Kidney (tissue), 22 donors: ENCODE results near the gene ZSCAN4. TPM values are rescaled to one million over a fixed set of nuclear protein-coding genes. Genes with fewer than 3 reads are reported as not detected.

Source experiments
- DNase-seq, 5 donors: peaks; one replicate each; pipeline ENCODE4 v3.0.0-alpha.2; 2013 to 2020
- FAIRE-seq: peaks from 2 replicates; lab custom pipeline; 2012; peaks lifted over from hg19 to GRCh38; lab: Jason Lieb, UNC
- H3K27ac ChIP-seq, 2 donors: one replicate each; pipeline ENCODE4 v1.7.0; 2013; ENCODE audit warnings: low read depth in 2 of 2, low read length in 2 of 2, inconsistent platforms in 1 of 2
- H3K27me3 ChIP-seq: one replicate; pipeline ENCODE4 v1.7.1; 2013; ENCODE audit warnings: low read length, inconsistent platforms; ENCODE audit not compliant: control insufficient read depth, insufficient read depth
- H3K36me3 ChIP-seq, 3 donors: one replicate each; pipeline versions ENCODE4 v1.7.0 to v1.7.1; 2013; ENCODE audit warnings: low read length in 3 of 3, control low read depth in 1 of 3, inconsistent platforms in 1 of 3; ENCODE audit not compliant: insufficient read depth in 3 of 3, control insufficient read depth in 2 of 3
- H3K4me1 ChIP-seq, 3 donors: one replicate each; pipeline versions ENCODE4 v1.7.0 to v1.7.1; 2013; ENCODE audit warnings: low read length in 3 of 3, inconsistent platforms in 1 of 3, low read depth in 1 of 3; ENCODE audit not compliant: control insufficient read depth in 2 of 3, insufficient read depth in 2 of 3
- H3K4me3 ChIP-seq, 3 donors: one replicate each; pipeline versions ENCODE4 v1.7.0 to v1.8.1; 2013; ENCODE audit warnings: low read length in 3 of 3, control low read depth in 1 of 3, inconsistent platforms in 1 of 3
- H3K9ac ChIP-seq, 3 donors: one replicate each; pipeline versions ENCODE4 v1.7.0 to v1.7.1; 2013; ENCODE audit warnings: low read length in 3 of 3, control low read depth in 1 of 3, inconsistent platforms in 1 of 3
- H3K9me3 ChIP-seq, 3 donors: one replicate each; pipeline versions ENCODE4 v1.7.0 to v1.7.1; 2013; ENCODE audit warnings: low read length in 3 of 3, control low read depth in 1 of 3, inconsistent platforms in 1 of 3; ENCODE audit not compliant: control insufficient read depth in 2 of 3, insufficient read depth in 1 of 3
- intact Hi-C: fragments of 100-400 bp; cut with DNase I; formaldehyde crosslinking; loops from one replicate; pipeline ENCODE4 v1.11.1; 2022
- long read RNA-seq, 10 donors: library from polyadenylated mRNA in 1 of 10; unstranded in 1 of 10; transcript quantifications; one replicate each; pipeline ENCODE4 v2.0.0 and lab custom pipeline, GENCODE V29; 2021 to 2026
- polyA plus RNA-seq: library from polyadenylated mRNA; stranded (reverse); fragments of 350-450 nt; fragmentation: Illumina TruSeq; extraction: RNeasy Lipid Tissue Mini Kit (QIAGEN cat#74804); gene quantifications from one replicate; pipeline ENCODE4 v1.2.3, GENCODE V29; 2014; ENCODE audit warnings: low read depth, low replicate concordance; ENCODE audit not compliant: insufficient read depth
- total RNA-seq: library from RNA; stranded (reverse); fragmentation: NEBNext Ultra II Directional; extraction: Animal tissue kit (Norgen Biotek cat#: 25700); gene quantifications from one replicate; pipeline ENCODE4 v1.2.1, GENCODE V29; 2021
- TF ChIP-seq, protein P1 (sequence below): IDR thresholded peaks from 3 replicates; pipeline ENCODE4 v1.5.1; 2012; ENCODE audit warnings: mild to moderate bottlenecking, moderate library complexity, borderline replicate concordance; ENCODE audit not compliant: insufficient read depth; ENCODE audit errors: extremely low read depth
- donor health status: control.
- donor health status: control.
- donor health status: control.
- donor health status: control.
- donor health status: control.
- donor health status: DM: yes; HTN: yes; CAD: no.
- donor health status: Normal renal cell carcinoma (clear cell type).

ZSCAN4 gene, protein sequence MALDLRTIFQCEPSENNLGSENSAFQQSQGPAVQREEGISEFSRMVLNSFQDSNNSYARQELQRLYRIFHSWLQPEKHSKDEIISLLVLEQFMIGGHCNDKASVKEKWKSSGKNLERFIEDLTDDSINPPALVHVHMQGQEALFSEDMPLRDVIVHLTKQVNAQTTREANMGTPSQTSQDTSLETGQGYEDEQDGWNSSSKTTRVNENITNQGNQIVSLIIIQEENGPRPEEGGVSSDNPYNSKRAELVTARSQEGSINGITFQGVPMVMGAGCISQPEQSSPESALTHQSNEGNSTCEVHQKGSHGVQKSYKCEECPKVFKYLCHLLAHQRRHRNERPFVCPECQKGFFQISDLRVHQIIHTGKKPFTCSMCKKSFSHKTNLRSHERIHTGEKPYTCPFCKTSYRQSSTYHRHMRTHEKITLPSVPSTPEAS
- total RNA-seq (not detected), polyA plus RNA-seq (not detected)
- long read RNA-seq, donor 1, result 0 reads
- long read RNA-seq, donor 2, result 0 reads
- long read RNA-seq, donor 3, result 0 reads
- long read RNA-seq, donor 4, result 0 reads
- long read RNA-seq, donor 5, result 0 reads
- long read RNA-seq, donor 6, result 0 reads
- long read RNA-seq, donor 7, result 0 reads
- long read RNA-seq, donor 8, result 0 reads
- long read RNA-seq, donor 9, result 0 reads
- long read RNA-seq, donor 10, result 0 reads

DNA sequence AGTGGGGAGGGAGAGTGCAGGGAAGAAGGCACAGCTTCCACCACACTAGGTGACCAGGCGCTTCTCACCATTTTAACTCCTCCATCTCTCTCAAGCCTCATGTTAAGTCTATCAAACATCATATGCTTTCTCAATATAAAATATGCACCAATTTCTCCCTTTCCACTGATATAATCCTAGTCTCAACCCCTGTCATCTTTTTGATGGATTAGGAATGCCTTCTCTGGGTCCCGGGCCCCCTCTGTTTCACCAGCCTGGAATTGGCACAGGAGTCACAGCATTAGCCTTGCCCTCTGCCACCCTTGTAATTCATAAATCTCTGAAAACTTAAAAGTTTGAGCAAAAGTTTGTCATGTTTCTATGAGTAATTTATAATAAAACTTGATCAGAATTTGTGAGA is at the start of gene ZSCAN4:
ZSCAN4 (plus strand) TSS at position 301 of the 400 bp plus-strand sequence. CDS start 7,211 bp downstream, outside the sequence.
- FAIRE-seq (no peak), DNase-seq (no peak)
- intact Hi-C loops, result no loop called here
- Histone ChIP-seq H3K9ac (no peak within 1 kb of the TSS), H3K4me3 (no peak within 1 kb of the TSS), H3K4me1 (no peaks in the 10 kb centered on the region), H3K9me3 (no peaks in the 10 kb centered on the region), H3K36me3 (no peaks in the 10 kb centered on the region), H3K27me3 (no peaks in the 10 kb centered on the region), H3K27ac (no peak within 1 kb of the TSS)
- TF ChIP-seq, protein P1, sequence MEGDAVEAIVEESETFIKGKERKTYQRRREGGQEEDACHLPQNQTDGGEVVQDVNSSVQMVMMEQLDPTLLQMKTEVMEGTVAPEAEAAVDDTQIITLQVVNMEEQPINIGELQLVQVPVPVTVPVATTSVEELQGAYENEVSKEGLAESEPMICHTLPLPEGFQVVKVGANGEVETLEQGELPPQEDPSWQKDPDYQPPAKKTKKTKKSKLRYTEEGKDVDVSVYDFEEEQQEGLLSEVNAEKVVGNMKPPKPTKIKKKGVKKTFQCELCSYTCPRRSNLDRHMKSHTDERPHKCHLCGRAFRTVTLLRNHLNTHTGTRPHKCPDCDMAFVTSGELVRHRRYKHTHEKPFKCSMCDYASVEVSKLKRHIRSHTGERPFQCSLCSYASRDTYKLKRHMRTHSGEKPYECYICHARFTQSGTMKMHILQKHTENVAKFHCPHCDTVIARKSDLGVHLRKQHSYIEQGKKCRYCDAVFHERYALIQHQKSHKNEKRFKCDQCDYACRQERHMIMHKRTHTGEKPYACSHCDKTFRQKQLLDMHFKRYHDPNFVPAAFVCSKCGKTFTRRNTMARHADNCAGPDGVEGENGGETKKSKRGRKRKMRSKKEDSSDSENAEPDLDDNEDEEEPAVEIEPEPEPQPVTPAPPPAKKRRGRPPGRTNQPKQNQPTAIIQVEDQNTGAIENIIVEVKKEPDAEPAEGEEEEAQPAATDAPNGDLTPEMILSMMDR, result no peak

DNA sequence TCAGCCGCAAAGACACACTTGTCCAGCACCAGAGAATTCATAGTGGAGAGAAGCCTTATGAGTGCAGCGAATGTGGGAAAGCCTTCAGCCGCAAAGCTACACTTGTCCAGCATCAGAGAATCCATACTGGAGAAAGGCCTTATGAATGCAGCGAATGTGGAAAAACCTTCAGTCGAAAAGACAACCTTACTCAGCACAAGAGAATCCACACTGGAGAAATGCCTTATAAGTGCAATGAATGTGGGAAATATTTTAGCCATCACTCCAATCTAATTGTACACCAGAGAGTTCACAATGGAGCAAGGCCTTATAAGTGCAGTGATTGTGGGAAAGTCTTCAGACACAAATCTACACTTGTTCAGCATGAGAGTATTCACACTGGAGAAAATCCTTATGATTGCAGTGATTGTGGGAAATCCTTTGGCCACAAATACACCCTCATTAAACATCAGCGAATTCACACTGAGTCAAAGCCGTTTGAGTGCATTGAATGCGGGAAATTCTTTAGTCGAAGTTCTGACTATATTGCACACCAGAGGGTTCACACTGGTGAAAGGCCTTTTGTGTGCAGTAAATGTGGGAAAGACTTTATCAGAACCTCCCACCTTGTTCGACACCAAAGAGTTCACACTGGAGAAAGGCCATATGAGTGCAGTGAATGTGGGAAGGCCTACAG is 47.9 kb upstream of the ZSCAN4 start:
- Histone ChIP-seq H3K9me3 (peaks cover 39 to 99% (median 59%) of the 10 kb centered on the region in 3 donors), H3K36me3 (peaks cover 57 to 81% (median 65%) of the 10 kb centered on the region in 3 donors), H3K27ac (no peak overlapping the region), H3K9ac (no peak overlapping the region), H3K27me3 (no peaks in the 10 kb centered on the region), H3K4me3 (peak overlapping the region in 2 of 3 donors; percentile 28 to 30), H3K4me1 (no peaks in the 10 kb centered on the region)
- DNase-seq (peak in 1 of 5 donors; percentile 19), FAIRE-seq (no peak)
- intact Hi-C loops, result no loop called here
- TF ChIP-seq, protein P1, result no peak

DNA sequence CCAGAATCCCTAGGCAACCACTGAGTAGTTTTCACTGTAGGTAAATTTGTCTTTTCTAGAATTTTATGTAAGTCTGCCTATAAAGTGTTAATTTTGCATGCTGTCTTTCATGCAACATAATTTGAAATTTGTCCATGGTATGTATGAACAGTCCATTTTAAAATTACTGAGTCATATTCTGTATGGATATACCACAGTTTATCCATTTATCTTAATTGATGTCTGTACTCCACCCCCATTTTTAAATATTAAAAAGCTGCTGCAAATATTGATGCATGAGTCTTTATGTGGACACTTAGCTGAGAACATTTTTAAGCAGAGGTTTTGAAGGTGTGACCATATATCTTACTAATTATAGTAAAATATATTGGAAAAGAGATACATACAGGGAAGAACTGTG is 45.6 kb upstream of the ZSCAN4 start:
- intact Hi-C loops, result no loop called here
- peaks cover 37 to 58% (median 44%) of the 10 kb centered on the region in 3 donors for H3K36me3 ChIP-seq
- TF ChIP-seq, protein P1, result no peak

More for the DNA sequence above, 45.6 kb upstream of the ZSCAN4 start:
- Histone ChIP-seq H3K27ac (no peak overlapping the region), H3K4me3 (no peak overlapping the region), H3K9me3 (peaks cover 28 to 88% (median 44%) of the 10 kb centered on the region in 3 donors), H3K9ac (no peak overlapping the region), H3K27me3 (no peaks in the 10 kb centered on the region), H3K4me1 (no peaks in the 10 kb centered on the region)
- FAIRE-seq (no peak), DNase-seq (no peak)
